Measurements from ENCODE around the gene PLEKHO1. TPM values are rescaled to one million over a fixed set of nuclear protein-coding genes. Genes with fewer than 3 reads are reported as not detected.
"Not testable (repeated sequence)": the region's sequence is repeated elsewhere in the genome, so short reads cannot be mapped to it uniquely, and the experiment has no call there.

The PLEKHO1 gene
- total RNA-seq, 1 experiment from 2014 or later = 2.1 TPM

DNA sequence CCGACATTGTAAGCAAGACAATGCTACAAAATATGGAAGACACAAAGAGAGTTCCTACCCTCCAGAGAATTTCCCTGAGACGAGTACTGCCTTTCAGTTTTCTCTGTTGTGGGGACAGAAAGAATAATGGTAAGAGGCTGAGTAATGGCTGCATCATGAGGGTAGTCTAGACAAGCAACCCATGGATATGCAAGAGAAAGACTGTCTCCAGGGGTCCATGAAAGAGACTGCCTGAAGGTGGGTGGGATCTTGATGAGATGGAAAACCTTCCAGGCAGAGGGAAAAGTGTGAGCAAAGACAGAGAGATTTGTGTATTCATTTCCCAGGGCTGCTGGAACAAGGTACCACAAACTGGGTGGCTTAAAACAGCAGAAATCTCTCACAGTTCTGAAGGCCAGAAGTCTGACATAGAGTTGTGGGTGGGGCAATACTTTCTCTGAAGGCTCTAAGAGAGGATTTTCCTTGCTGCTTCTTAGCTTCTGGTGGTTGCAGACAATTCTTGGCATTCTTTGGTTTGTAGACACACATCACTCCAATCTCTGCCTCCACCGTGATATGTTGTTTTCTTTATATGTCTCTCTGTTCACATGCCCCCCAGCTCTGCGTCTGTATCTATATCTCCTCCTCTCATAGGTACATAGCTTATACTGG lies 44.8 kb downstream of the PLEKHO1 start:
- Mint-ChIP-seq H3K4me1 (ENCODE audit: low read depth, unreplicated experiment) (peaks cover 4% of the 10 kb centered on the region), H3K36me3 (ENCODE audit: insufficient read depth, unreplicated experiment) (peaks cover 4% of the 10 kb centered on the region), H3K27ac (ENCODE audit: unreplicated experiment) (no peak overlapping the region), H3K9me3 (ENCODE audit: unreplicated experiment) (no peaks in the 10 kb centered on the region), H3K4me3 (ENCODE audit: unreplicated experiment) (no peak overlapping the region), H3K27me3 (ENCODE audit: insufficient read depth, unreplicated experiment) (no peaks in the 10 kb centered on the region)
- H3K4me3 ChIP-seq (ENCODE audit: low read depth, low read length) = no peak overlapping the region
- peaks cover 18% of the 10 kb centered on the region; the same call in 1 of the 2 replicates for H3K4me1 ChIP-seq
- TF ChIP-seq, protein P1, sequence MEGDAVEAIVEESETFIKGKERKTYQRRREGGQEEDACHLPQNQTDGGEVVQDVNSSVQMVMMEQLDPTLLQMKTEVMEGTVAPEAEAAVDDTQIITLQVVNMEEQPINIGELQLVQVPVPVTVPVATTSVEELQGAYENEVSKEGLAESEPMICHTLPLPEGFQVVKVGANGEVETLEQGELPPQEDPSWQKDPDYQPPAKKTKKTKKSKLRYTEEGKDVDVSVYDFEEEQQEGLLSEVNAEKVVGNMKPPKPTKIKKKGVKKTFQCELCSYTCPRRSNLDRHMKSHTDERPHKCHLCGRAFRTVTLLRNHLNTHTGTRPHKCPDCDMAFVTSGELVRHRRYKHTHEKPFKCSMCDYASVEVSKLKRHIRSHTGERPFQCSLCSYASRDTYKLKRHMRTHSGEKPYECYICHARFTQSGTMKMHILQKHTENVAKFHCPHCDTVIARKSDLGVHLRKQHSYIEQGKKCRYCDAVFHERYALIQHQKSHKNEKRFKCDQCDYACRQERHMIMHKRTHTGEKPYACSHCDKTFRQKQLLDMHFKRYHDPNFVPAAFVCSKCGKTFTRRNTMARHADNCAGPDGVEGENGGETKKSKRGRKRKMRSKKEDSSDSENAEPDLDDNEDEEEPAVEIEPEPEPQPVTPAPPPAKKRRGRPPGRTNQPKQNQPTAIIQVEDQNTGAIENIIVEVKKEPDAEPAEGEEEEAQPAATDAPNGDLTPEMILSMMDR (IDR thresholded peaks at IDR 0.05; ENCODE audit: insufficient read depth in 1 of 2, low read depth in 1 of 2, low read length in 1 of 2, severe bottlenecking in 1 of 2, unreplicated experiment in 1 of 2) = no peak
- intact Hi-C loops (cut with micrococcal nuclease; ENCODE audit: unreplicated experiment) = no loop called here
- ChIA-PET POLR2A (no interaction called here), CTCF (no interaction called here)
- no TSS peak for BruUV-seq (replicated peaks)
- no peaks in the 10 kb centered on the region for H3K36me3 ChIP-seq (ENCODE audit: control insufficient read depth, insufficient read depth, low read length)
- no peaks in the 10 kb centered on the region for H3K27me3 ChIP-seq (replicated peaks; ENCODE audit: control insufficient read depth, insufficient read depth, low read length)
- no peak for DNase-seq
- H3K9me3 ChIP-seq = no peaks in the 10 kb centered on the region

DNA sequence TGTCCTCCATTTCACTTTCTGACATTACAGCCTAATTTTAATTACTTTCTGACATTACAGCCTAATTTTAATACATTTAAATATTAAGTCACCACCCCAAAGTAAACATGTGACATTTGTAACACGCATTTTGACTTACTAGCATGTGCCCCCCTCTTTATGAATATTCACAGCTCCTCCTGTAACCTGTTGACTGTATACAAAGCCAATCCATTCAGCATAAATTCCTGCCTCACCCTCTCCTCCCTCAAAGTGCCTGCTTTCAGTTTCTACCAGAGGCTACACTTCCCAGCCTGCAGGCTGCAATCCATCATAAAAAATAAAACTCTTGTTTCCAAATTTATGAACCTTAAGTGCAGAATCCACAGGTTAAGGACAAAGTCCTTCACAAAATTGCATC lies 46.7 kb downstream of the PLEKHO1 start:
- Mint-ChIP-seq H3K9me3 (ENCODE audit: unreplicated experiment) (no peaks in the 10 kb centered on the region), H3K36me3 (ENCODE audit: insufficient read depth, unreplicated experiment) (peaks cover 4% of the 10 kb centered on the region), H3K4me3 (ENCODE audit: unreplicated experiment) (no peak overlapping the region), H3K27ac (ENCODE audit: unreplicated experiment) (no peak overlapping the region), H3K27me3 (ENCODE audit: insufficient read depth, unreplicated experiment) (no peaks in the 10 kb centered on the region), H3K4me1 (ENCODE audit: low read depth, unreplicated experiment) (no peaks in the 10 kb centered on the region)
- ChIA-PET POLR2A (no interaction called here), CTCF (no interaction called here)
- TF ChIP-seq, protein P1 (IDR thresholded peaks at IDR 0.05; ENCODE audit: insufficient read depth in 1 of 2, low read depth in 1 of 2, low read length in 1 of 2, severe bottlenecking in 1 of 2, unreplicated experiment in 1 of 2) = no peak
- H3K27me3 ChIP-seq (replicated peaks; ENCODE audit: control insufficient read depth, insufficient read depth, low read length) = no peaks in the 10 kb centered on the region
- no peak overlapping the region for H3K4me3 ChIP-seq (ENCODE audit: low read depth, low read length)
- H3K36me3 ChIP-seq (ENCODE audit: control insufficient read depth, insufficient read depth, low read length) = no peaks in the 10 kb centered on the region
- H3K9me3 ChIP-seq = no peaks in the 10 kb centered on the region
- no TSS peak for BruUV-seq (replicated peaks)
- DNase-seq = no peak
- peaks cover 18% of the 10 kb centered on the region; the same call in 1 of the 2 replicates for H3K4me1 ChIP-seq
- intact Hi-C loops (cut with micrococcal nuclease; ENCODE audit: unreplicated experiment) = no loop called here

DNA sequence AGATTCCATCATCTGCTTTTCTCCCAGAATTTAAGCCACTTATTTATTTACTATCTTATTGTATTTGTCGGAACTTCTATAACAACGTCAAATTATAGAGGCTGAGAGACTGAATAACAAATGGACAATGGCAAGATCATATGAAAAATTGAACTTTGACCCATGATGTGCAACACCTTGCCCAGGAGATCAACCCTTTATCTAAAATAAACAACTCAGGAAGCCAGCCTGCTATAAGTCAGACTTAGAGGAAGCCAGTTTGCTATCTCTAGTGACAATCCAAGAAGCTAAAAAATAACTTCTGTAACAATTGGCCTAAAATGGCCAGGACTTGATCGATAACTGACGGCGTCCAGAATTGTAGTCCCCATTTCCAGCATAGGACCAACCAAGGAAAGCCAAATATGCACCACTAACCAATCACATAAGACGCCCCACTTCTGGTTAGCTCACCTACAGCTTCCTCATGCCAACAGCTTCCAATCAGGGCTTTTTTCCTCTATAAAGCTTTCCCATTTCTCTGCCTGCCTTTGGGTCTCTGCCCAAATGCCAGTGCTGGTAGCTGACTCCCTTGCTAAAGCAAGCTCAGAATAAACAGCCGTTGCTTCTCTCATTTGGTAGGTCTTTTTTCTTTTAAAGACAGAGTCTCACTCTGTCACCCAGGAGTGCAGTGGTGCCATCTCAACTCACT lies 57.7 kb downstream of the PLEKHO1 start:
- no TSS peak for BruUV-seq (replicated peaks)
- Mint-ChIP-seq H3K36me3 (ENCODE audit: insufficient read depth, unreplicated experiment) (no peaks in the 10 kb centered on the region), H3K4me1 (ENCODE audit: low read depth, unreplicated experiment) (peaks cover 13% of the 10 kb centered on the region), H3K27ac (ENCODE audit: unreplicated experiment) (no peak overlapping the region), H3K9me3 (ENCODE audit: unreplicated experiment) (peaks cover 11% of the 10 kb centered on the region), H3K4me3 (ENCODE audit: unreplicated experiment) (peak overlapping the region; percentile 27), H3K27me3 (ENCODE audit: insufficient read depth, unreplicated experiment) (no peaks in the 10 kb centered on the region)
- Histone ChIP-seq H3K4me3 (ENCODE audit: low read depth, low read length) (no peak overlapping the region), H3K36me3 (ENCODE audit: control insufficient read depth, insufficient read depth, low read length) (no peaks in the 10 kb centered on the region), H3K4me1 (peaks cover 18% of the 10 kb centered on the region), H3K27me3 (replicated peaks; ENCODE audit: control insufficient read depth, insufficient read depth, low read length) (no peaks in the 10 kb centered on the region), H3K9me3 (peaks cover 4% of the 10 kb centered on the region; the same call in 1 of the 2 replicates)
- DNase-seq = peak in 1 of 2 experiments; percentile 37
- CTCF ChIA-PET = interaction anchor here (1.2 kb wide), 1 partner anchor 21 kb away, joined by 6 read pairs; no protein-coding TSS in a partner anchor
- TF ChIP-seq, protein P1 (IDR thresholded peaks at IDR 0.05; ENCODE audit: insufficient read depth in 1 of 2, low read depth in 1 of 2, low read length in 1 of 2, severe bottlenecking in 1 of 2, unreplicated experiment in 1 of 2) = no peak
- POLR2A ChIA-PET = interaction anchor here (0.6 kb wide), 2 partner anchors 24 to 1210 kb away, joined by 3 read pairs; no protein-coding TSS in a partner anchor
- intact Hi-C loops (cut with micrococcal nuclease; ENCODE audit: unreplicated experiment) = no loop called here

DNA sequence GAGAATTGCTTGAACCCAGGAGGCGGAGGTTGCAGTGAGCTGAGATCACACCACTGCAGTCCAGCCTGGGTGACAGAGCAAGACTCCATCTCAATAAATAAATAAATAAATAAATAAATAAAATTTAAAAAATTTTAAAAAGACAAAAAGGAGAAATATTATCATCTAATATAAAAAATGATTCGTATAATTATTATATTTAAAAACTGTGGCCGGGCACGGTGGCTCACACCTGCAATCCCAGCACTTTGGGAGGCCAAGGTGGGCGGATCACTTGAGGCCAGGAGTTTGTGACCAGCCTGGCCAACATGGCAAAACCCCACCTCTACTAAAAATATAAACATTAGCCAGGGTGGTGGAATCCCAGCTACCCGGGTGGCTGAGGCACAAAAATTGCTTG lies 58.7 kb downstream of the PLEKHO1 start:
- H3K9me3 ChIP-seq; DNase-seq; H3K4me3 Mint-ChIP-seq (ENCODE audit: unreplicated experiment); H3K4me3 ChIP-seq (ENCODE audit: low read depth, low read length); BruUV-seq (replicated peaks); CTCF ChIA-PET; H3K27me3 ChIP-seq (replicated peaks; ENCODE audit: control insufficient read depth, insufficient read depth, low read length); H3K36me3 ChIP-seq (ENCODE audit: control insufficient read depth, insufficient read depth, low read length); H3K27me3 Mint-ChIP-seq (ENCODE audit: insufficient read depth, unreplicated experiment); H3K36me3 Mint-ChIP-seq (ENCODE audit: insufficient read depth, unreplicated experiment); intact Hi-C loops (cut with micrococcal nuclease; ENCODE audit: unreplicated experiment); POLR2A ChIA-PET; H3K27ac Mint-ChIP-seq (ENCODE audit: unreplicated experiment): not testable (repeated sequence)
- peaks cover 18% of the 10 kb centered on the region for H3K4me1 ChIP-seq
- H3K9me3 Mint-ChIP-seq (ENCODE audit: unreplicated experiment) = peaks cover 11% of the 10 kb centered on the region
- peaks cover 13% of the 10 kb centered on the region for H3K4me1 Mint-ChIP-seq (ENCODE audit: low read depth, unreplicated experiment)

Data from Caco-2 (cell line).